ENCODE results near the gene AHRR.
"Not testable (repeated sequence)": the region's sequence is repeated elsewhere in the genome, so short reads cannot be mapped to it uniquely, and the experiment has no call there.

The AHRR gene

GRCh38 chr5:321230-321725 is at the start of gene AHRR:
AHRR (plus strand) TSS chr5:321714; CDS start chr5:343903, 22,189 bp downstream.
- H3K4me3 ChIP-seq (ENCODE audit: low read length): peak within 1 kb of the TSS; percentile 66
- H3K4me1 ChIP-seq (ENCODE audit: insufficient read depth, low read length): no peaks in the 10 kb centered on the region
- peaks cover 67% of the 10 kb centered on the region for H3K27me3 ChIP-seq (ENCODE audit: insufficient read depth, low read length)
- H3K9me3 ChIP-seq (ENCODE audit: insufficient read depth, low read depth, low read length): no peaks in the 10 kb centered on the region
- no peak within 1 kb of the TSS for H3K27ac ChIP-seq (ENCODE audit: low read length)
- H3K9ac ChIP-seq (ENCODE audit: low read depth, low read length): no peak within 1 kb of the TSS
- H3K36me3 ChIP-seq (ENCODE audit: insufficient read depth, low read depth, low read length): no peaks in the 10 kb centered on the region

- H3K36me3 ChIP-seq (ENCODE audit: insufficient read depth, low read depth, low read length): peaks cover 32% of the 10 kb centered on the region
- not testable (repeated sequence) for H3K27ac ChIP-seq (ENCODE audit: low read length)
These were observed 49.7 kb upstream of the AHRR start for GRCh38 chr5:271828-272167.

GRCh38 chr5:273091-273490 is 48.4 kb upstream of the AHRR start:
- not testable (repeated sequence) for H3K4me3 ChIP-seq (ENCODE audit: low read length); H3K4me1 ChIP-seq (ENCODE audit: insufficient read depth, low read length); H3K9ac ChIP-seq (ENCODE audit: low read depth, low read length); H3K9me3 ChIP-seq (ENCODE audit: insufficient read depth, low read depth, low read length); H3K27ac ChIP-seq (ENCODE audit: low read length); H3K27me3 ChIP-seq (ENCODE audit: insufficient read depth, low read length)
- H3K36me3 ChIP-seq (ENCODE audit: insufficient read depth, low read depth, low read length): peaks cover 34% of the 10 kb centered on the region

More at GRCh38 chr5:271828-272167, 49.7 kb upstream of the AHRR start:
- not testable (repeated sequence) for H3K9ac ChIP-seq (ENCODE audit: low read depth, low read length); H3K9me3 ChIP-seq (ENCODE audit: insufficient read depth, low read depth, low read length); H3K4me1 ChIP-seq (ENCODE audit: insufficient read depth, low read length); H3K27me3 ChIP-seq (ENCODE audit: insufficient read depth, low read length)
- H3K4me3 ChIP-seq (ENCODE audit: low read length): peak overlapping the region; percentile 76; the same call in 1 of the 2 replicates

- not testable (repeated sequence) for H3K27ac ChIP-seq (ENCODE audit: low read length); H3K4me3 ChIP-seq (ENCODE audit: low read length); H3K4me1 ChIP-seq (ENCODE audit: insufficient read depth, low read length); H3K9me3 ChIP-seq (ENCODE audit: insufficient read depth, low read depth, low read length); H3K27me3 ChIP-seq (ENCODE audit: insufficient read depth, low read length); H3K9ac ChIP-seq (ENCODE audit: low read depth, low read length)
- peaks cover 34% of the 10 kb centered on the region for H3K36me3 ChIP-seq (ENCODE audit: insufficient read depth, low read depth, low read length)
These were observed 48.0 kb upstream of the AHRR start for GRCh38 chr5:273491-273890.

- not testable (repeated sequence) for H3K9me3 ChIP-seq (ENCODE audit: insufficient read depth, low read depth, low read length); H3K27ac ChIP-seq (ENCODE audit: low read length); H3K4me3 ChIP-seq (ENCODE audit: low read length); H3K27me3 ChIP-seq (ENCODE audit: insufficient read depth, low read length); H3K4me1 ChIP-seq (ENCODE audit: insufficient read depth, low read length); H3K9ac ChIP-seq (ENCODE audit: low read depth, low read length)
- H3K36me3 ChIP-seq (ENCODE audit: insufficient read depth, low read depth, low read length): peaks cover 34% of the 10 kb centered on the region
These were observed 47.2 kb upstream of the AHRR start for GRCh38 chr5:274346-274745.

- Histone ChIP-seq H3K9ac (ENCODE audit: low read depth, low read length) (no peak overlapping the region), H3K27me3 (ENCODE audit: insufficient read depth, low read length) (no peaks in the 10 kb centered on the region), H3K36me3 (ENCODE audit: insufficient read depth, low read depth, low read length) (peaks cover 31% of the 10 kb centered on the region), H3K4me1 (ENCODE audit: insufficient read depth, low read length) (no peaks in the 10 kb centered on the region), H3K4me3 (ENCODE audit: low read length) (no peak overlapping the region), H3K27ac (ENCODE audit: low read length) (no peak overlapping the region), H3K9me3 (ENCODE audit: insufficient read depth, low read depth, low read length) (peaks cover 23% of the 10 kb centered on the region)
These were observed 42.9 kb upstream of the AHRR start for GRCh38 chr5:278646-279045.

GRCh38 chr5:279051-279665 is 42.4 kb upstream of the AHRR start:
- Histone ChIP-seq H3K36me3 (ENCODE audit: insufficient read depth, low read depth, low read length) (peaks cover 32% of the 10 kb centered on the region), H3K9me3 (ENCODE audit: insufficient read depth, low read depth, low read length) (peaks cover 28% of the 10 kb centered on the region)
- not testable (repeated sequence) for H3K9ac ChIP-seq (ENCODE audit: low read depth, low read length); H3K27me3 ChIP-seq (ENCODE audit: insufficient read depth, low read length); H3K4me3 ChIP-seq (ENCODE audit: low read length); H3K4me1 ChIP-seq (ENCODE audit: insufficient read depth, low read length); H3K27ac ChIP-seq (ENCODE audit: low read length)

- Histone ChIP-seq H3K4me1 (ENCODE audit: insufficient read depth, low read length) (no peaks in the 10 kb centered on the region), H3K4me3 (ENCODE audit: low read length) (no peak overlapping the region), H3K9ac (ENCODE audit: low read depth, low read length) (no peak overlapping the region), H3K36me3 (ENCODE audit: insufficient read depth, low read depth, low read length) (peaks cover 21% of the 10 kb centered on the region; the same call in 1 of the 2 replicates), H3K27me3 (ENCODE audit: insufficient read depth, low read length) (no peaks in the 10 kb centered on the region), H3K9me3 (ENCODE audit: insufficient read depth, low read depth, low read length) (peaks cover 28% of the 10 kb centered on the region), H3K27ac (ENCODE audit: low read length) (no peak overlapping the region)
These were observed 35.4 kb upstream of the AHRR start for GRCh38 chr5:285991-286557.

GRCh38 chr5:290200-290599 is 31.3 kb upstream of the AHRR start:
- H3K9ac ChIP-seq (ENCODE audit: low read depth, low read length); H3K27me3 ChIP-seq (ENCODE audit: insufficient read depth, low read length); H3K27ac ChIP-seq (ENCODE audit: low read length); H3K4me3 ChIP-seq (ENCODE audit: low read length); H3K9me3 ChIP-seq (ENCODE audit: insufficient read depth, low read depth, low read length); H3K4me1 ChIP-seq (ENCODE audit: insufficient read depth, low read length): not testable (repeated sequence)
- H3K36me3 ChIP-seq (ENCODE audit: insufficient read depth, low read depth, low read length): peaks cover 16% of the 10 kb centered on the region; the same call in 1 of the 2 replicates

GRCh38 chr5:291345-291744 is 30.2 kb upstream of the AHRR start:
- H3K27ac ChIP-seq (ENCODE audit: low read length); H3K36me3 ChIP-seq (ENCODE audit: insufficient read depth, low read depth, low read length); H3K9me3 ChIP-seq (ENCODE audit: insufficient read depth, low read depth, low read length); H3K9ac ChIP-seq (ENCODE audit: low read depth, low read length); H3K27me3 ChIP-seq (ENCODE audit: insufficient read depth, low read length); H3K4me3 ChIP-seq (ENCODE audit: low read length); H3K4me1 ChIP-seq (ENCODE audit: insufficient read depth, low read length): not testable (repeated sequence)

GRCh38 chr5:294788-295187 is 26.7 kb upstream of the AHRR start:
- not testable (repeated sequence) for H3K9ac ChIP-seq (ENCODE audit: low read depth, low read length); H3K36me3 ChIP-seq (ENCODE audit: insufficient read depth, low read depth, low read length); H3K27me3 ChIP-seq (ENCODE audit: insufficient read depth, low read length); H3K4me1 ChIP-seq (ENCODE audit: insufficient read depth, low read length); H3K27ac ChIP-seq (ENCODE audit: low read length); H3K4me3 ChIP-seq (ENCODE audit: low read length); H3K9me3 ChIP-seq (ENCODE audit: insufficient read depth, low read depth, low read length)

GRCh38 chr5:296207-296606 is 25.3 kb upstream of the AHRR start:
- H3K27ac ChIP-seq (ENCODE audit: low read length); H3K36me3 ChIP-seq (ENCODE audit: insufficient read depth, low read depth, low read length); H3K4me1 ChIP-seq (ENCODE audit: insufficient read depth, low read length); H3K27me3 ChIP-seq (ENCODE audit: insufficient read depth, low read length); H3K9me3 ChIP-seq (ENCODE audit: insufficient read depth, low read depth, low read length); H3K4me3 ChIP-seq (ENCODE audit: low read length); H3K9ac ChIP-seq (ENCODE audit: low read depth, low read length): not testable (repeated sequence)

All from iPS-20b (cell line).